HepG2 (cell line): ENCODE data around the gene DRC3. TPM values are rescaled to one million over a fixed set of nuclear protein-coding genes. Genes with fewer than 3 reads are reported as not detected.

Source experiments
- ATAC-seq: fragments of 200-7000 bp; cut with Tn5 transposase; 3 replicates; pipeline ENCODE4 v1.9.1; 2020; ENCODE audit warnings: mild to moderate bottlenecking, moderate library complexity
- BruUV-seq: library from RNA; stranded (reverse); fragments of 400-500 nt; replicated peaks from 2 replicates; lab custom pipeline; 2021; lab: Mats Ljungman, UMichigan
- CTCF ChIA-PET: fragments of 300-600 bp; formaldehyde crosslinking; extraction: SDS; loops from one replicate; lab custom pipeline; 2021; ENCODE audit warnings: low total read pairs, inconsistent platforms, low intra/inter-chr PET ratio; lab: Yijun Ruan, JAX
- POLR2A ChIA-PET: fragments of 350-600 bp; sonication (Branson Sonifier 250); formaldehyde crosslinking; loops from one replicate; lab custom pipeline; 2020; ENCODE audit warnings: antibody characterized with exemption, inconsistent platforms; lab: Yijun Ruan, JAX
- DNase-seq: peaks from one replicate; pipeline ENCODE4 v3.0.0-alpha.2; 2015; ENCODE audit warnings: low spot score
- FAIRE-seq: peaks from 3 replicates; lab custom pipeline; 2011; peaks lifted over from hg19 to GRCh38; lab: Jason Lieb, UNC
- H2AFZ ChIP-seq: one replicate; pipeline ENCODE4 v1.6.1; 2011; ENCODE audit warnings: low read length, inconsistent platforms
- H3K27ac ChIP-seq: fragments of 300-600 bp; 3 replicates; pipeline ENCODE4 v1.8.0; 2011; ENCODE audit warnings: mixed run types, mild to moderate bottlenecking, mixed read lengths, low read length, inconsistent platforms; ENCODE audit not compliant: insufficient read depth; ENCODE audit errors: extremely low read length
- H3K27me3 ChIP-seq, 2 experiments: fragments of 200-600 bp in 1 of 2; 2 replicates in 1 of 2; 3 replicates in 1 of 2; pipeline versions ENCODE4 v1.6.0 to v1.8.0; 2011; ENCODE audit warnings: low read length in 2 of 2, mild to moderate bottlenecking in 2 of 2, moderate library complexity in 2 of 2, inconsistent platforms in 1 of 2; ENCODE audit not compliant: insufficient read depth in 2 of 2, control insufficient read depth in 1 of 2
- H3K36me3 ChIP-seq, 2 experiments: fragments of 200-600 bp in 1 of 2; replicated peaks in 1 of 2; 2 replicates in 1 of 2; 3 replicates in 1 of 2; pipeline versions ENCODE4 v1.5.1 to v1.8.0; 2011; ENCODE audit warnings: low read length in 2 of 2, inconsistent platforms in 1 of 2; ENCODE audit not compliant: insufficient read depth in 2 of 2, control insufficient read depth in 1 of 2
- H3K4me1 ChIP-seq: 2 replicates; pipeline ENCODE4 v1.5.1; 2012; ENCODE audit warnings: low read length, inconsistent platforms; ENCODE audit not compliant: insufficient read depth
- H3K4me2 ChIP-seq: 2 replicates; pipeline ENCODE4 v1.6.0; 2011; ENCODE audit warnings: low read depth, low read length, inconsistent platforms
- H3K4me3 ChIP-seq, 3 experiments: fragments of 200-600 bp in 1 of 3; sonication (generic), shearing (Covaris generic) in 1 of 3; replicated peaks in 1 of 3; 2 replicates each; pipeline ENCODE4 v1.5.1; 2011 to 2016; ENCODE audit warnings: low read length in 3 of 3, inconsistent platforms in 2 of 3, low read depth in 2 of 3, mild to moderate bottlenecking in 2 of 3, control low read depth in 1 of 3, mixed read lengths in 1 of 3; ENCODE audit not compliant: insufficient read depth in 1 of 3
- H3K79me2 ChIP-seq: one replicate; pipeline ENCODE4 v1.6.1; 2011; ENCODE audit warnings: low read length, inconsistent platforms; ENCODE audit not compliant: insufficient read depth
- H3K9ac ChIP-seq: 2 replicates; pipeline ENCODE4 v1.6.0; 2011; ENCODE audit warnings: mild to moderate bottlenecking, low read depth, low read length, inconsistent platforms; ENCODE audit not compliant: insufficient read depth
- H3K9me3 ChIP-seq: 2 replicates; pipeline ENCODE4 v1.5.1; 2012; ENCODE audit warnings: mild to moderate bottlenecking, low read length
- H4K20me1 ChIP-seq: 2 replicates; pipeline ENCODE4 v1.6.0; 2011; ENCODE audit warnings: inconsistent platforms, mild to moderate bottlenecking, low read length, moderate library complexity; ENCODE audit not compliant: insufficient read depth
- CBFB ChIP-seq: sonication (generic); formaldehyde crosslinking; IDR thresholded peaks from 2 replicates; pipeline ENCODE4 v1.4.0; 2020; ENCODE audit warnings: missing genetic modification reagents
- HNRNPL ChIP-seq: fragments of 200-400 bp; formaldehyde crosslinking; IDR thresholded peaks from 2 replicates; pipeline ENCODE4 v1.6.1; 2017; ENCODE audit warnings: mild to moderate bottlenecking, low read depth, low read length
- MXD4 ChIP-seq: IDR thresholded peaks from 2 replicates; pipeline ENCODE4 v1.6.1; 2016; ENCODE audit warnings: mild to moderate bottlenecking, missing biosample characterization, missing genetic modification reagents
- PHF21A ChIP-seq: sonication (generic); formaldehyde crosslinking; IDR thresholded peaks from 2 replicates; pipeline ENCODE4 v1.5.0; 2020; ENCODE audit warnings: mild to moderate bottlenecking, missing genetic modification reagents
- SNAI1 ChIP-seq: sonication (generic); formaldehyde crosslinking; IDR thresholded peaks from 2 replicates; pipeline ENCODE4 v1.5.0; 2020; ENCODE audit warnings: mild to moderate bottlenecking, missing genetic modification reagents, borderline replicate concordance
- SOX6 ChIP-seq, 2 experiments: fragments of 450-650 bp in 1 of 2; sonication (generic) in 1 of 2; formaldehyde crosslinking in 1 of 2; IDR thresholded peaks; 2 replicates each; pipeline versions ENCODE4 v1.4.0 to v1.6.1; 2017 to 2020; ENCODE audit warnings: antibody characterized with exemption in 1 of 2, mild to moderate bottlenecking in 1 of 2, missing genetic modification reagents in 1 of 2
- THAP11 ChIP-seq: IDR thresholded peaks from 2 replicates; pipeline ENCODE4 v1.6.1; 2016; ENCODE audit warnings: missing biosample characterization, missing genetic modification reagents
- ZBTB1 ChIP-seq: sonication (generic); formaldehyde crosslinking; IDR thresholded peaks from 2 replicates; pipeline ENCODE4 v1.4.0; 2020; ENCODE audit warnings: missing genetic modification reagents, borderline replicate concordance
- ZBTB21 ChIP-seq: sonication (generic); formaldehyde crosslinking; IDR thresholded peaks from 2 replicates; pipeline ENCODE4 v1.4.0; 2020; ENCODE audit warnings: missing genetic modification reagents
- ZFP1 ChIP-seq: IDR thresholded peaks from 2 replicates; pipeline ENCODE4 v1.6.1; 2016
- ZNF331 ChIP-seq: sonication (generic); formaldehyde crosslinking; IDR thresholded peaks from 2 replicates; pipeline ENCODE4 v1.4.0; 2020; ENCODE audit warnings: missing genetic modification reagents
- ZNF550 ChIP-seq: sonication (generic); formaldehyde crosslinking; IDR thresholded peaks from 2 replicates; pipeline ENCODE4 v1.4.0; 2020; ENCODE audit warnings: mild to moderate bottlenecking, missing genetic modification reagents, borderline replicate concordance
- ZNF598 ChIP-seq: sonication (generic); formaldehyde crosslinking; IDR thresholded peaks from 2 replicates; pipeline ENCODE4 v1.5.1; 2020; ENCODE audit warnings: mild to moderate bottlenecking, missing genetic modification reagents, borderline replicate concordance
- ZNF607 ChIP-seq: sonication (generic); formaldehyde crosslinking; IDR thresholded peaks from 2 replicates; pipeline ENCODE4 v1.5.1; 2020; ENCODE audit warnings: missing genetic modification reagents, mild to moderate bottlenecking, borderline replicate concordance
- ZNF775 ChIP-seq: sonication (generic); formaldehyde crosslinking; IDR thresholded peaks from 2 replicates; pipeline ENCODE4 v1.4.0; 2020; ENCODE audit warnings: missing genetic modification reagents, mild to moderate bottlenecking, moderate library complexity, borderline replicate concordance
- WGBS: methylation state at CpG from one replicate; pipeline ENCODE4 v1.1.6; 2017; ENCODE audit warnings: low lambda C conversion rate; 5-methylcytosine and 5-hydroxymethylcytosine counted together
- in situ Hi-C: cut with HindIII; loops from 2 replicates; pipeline ENCODE4 v1.10.0; 2017; ENCODE audit warnings: low pct_unique_long_range_greater_than_20kb; ENCODE audit not compliant: extremely low pct_ligation_motif_present
- intact Hi-C: fragments of 100-400 bp; cut with micrococcal nuclease; formaldehyde crosslinking; loops from one replicate; pipeline ENCODE4 v1.10.0; 2022; ENCODE audit not compliant: unreplicated experiment
- polyA plus RNA-seq, 8 experiments: library from polyadenylated mRNA; depleted of rRNA in 3 of 8; stranded (reverse) in 7 of 8; unstranded in 1 of 8; fragments of >200 nt; fragmentation: Illumina TruSeq in 4 of 8; extraction: Trizol in 4 of 8; gene quantifications; 2 replicates each; pipeline versions ENCODE4 v1.2.1 to v1.2.3, GENCODE V29; 2011 to 2016; ENCODE audit warnings: low read depth in 4 of 8, missing spikeins in 1 of 8, mixed read lengths in 1 of 8; ENCODE audit not compliant: insufficient read depth in 1 of 8
- total RNA-seq, 5 experiments: library from RNA; depleted of rRNA; stranded (reverse); fragments of >200 nt; fragmentation: Illumina TruSeq; extraction: Trizol; gene quantifications; 2 replicates each; pipeline ENCODE4 v1.2.3, GENCODE V29; 2016; ENCODE audit warnings: low read depth in 1 of 5
- TF ChIP-seq, protein P1 (sequence below): sonication (generic); formaldehyde crosslinking; conservative IDR thresholded peaks from 2 replicates; pipeline ENCODE4 v1.8.0; 2022; ENCODE audit warnings: low read depth, missing genetic modification reagents

DRC3 gene
- total and polyA plus RNA-seq, 2 of the 13 experiments (the other 11 are each of a cell fraction or from before 2014, with no cell fraction given): 0.53 to 0.87 TPM

DNA sequence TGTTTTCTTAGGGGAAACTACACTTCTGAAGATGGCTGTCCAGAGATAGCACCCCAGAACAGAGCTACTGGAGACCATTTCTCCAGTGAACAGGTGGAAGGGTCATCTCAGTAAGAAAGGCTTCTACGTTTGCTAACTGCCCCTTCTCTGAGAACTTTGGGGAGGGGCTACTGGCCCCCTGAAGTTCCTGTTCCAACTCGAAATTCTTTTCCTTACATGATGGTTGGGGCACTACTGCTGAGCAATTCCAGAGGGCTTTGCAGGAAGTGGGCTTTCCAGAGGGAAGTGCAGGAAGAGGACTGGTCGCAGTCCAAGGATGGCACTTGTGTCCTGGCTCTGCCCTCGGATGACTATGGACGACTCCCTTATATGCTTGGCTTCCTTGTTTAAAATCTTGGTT lies 31.6 kb upstream of the DRC3 start:
- ATAC-seq (no peak), FAIRE-seq (no peak), DNase-seq (no peak)
- H3K4me1 ChIP-seq: peaks cover 71% of the 10 kb centered on the region
- no peak overlapping the region for H3K4me2 ChIP-seq
- TF ChIP-seq THAP11 (CRISPR knock-in tag): no peak
- TF ChIP-seq SOX6 (IDR thresholded peaks at IDR 0.05): no peak
- TF ChIP-seq SOX6 (CRISPR knock-in tag; IDR thresholded peaks at IDR 0.05): no peak
- no peak for TF ChIP-seq ZNF607
- no peak for TF ChIP-seq ZNF331 (CRISPR knock-in tag)
- TF ChIP-seq ZBTB1 (CRISPR knock-in tag): no peak
- TF ChIP-seq PHF21A (CRISPR knock-in tag): no peak
- TF ChIP-seq MXD4 (CRISPR knock-in tag): no peak
- TF ChIP-seq ZFP1: no peak
- TF ChIP-seq SNAI1: no peak
- TF ChIP-seq HNRNPL: no peak
- no peak for TF ChIP-seq ZBTB21 (CRISPR knock-in tag)
- no peak for TF ChIP-seq ZNF550 (CRISPR knock-in tag)
- no peak for TF ChIP-seq ZNF775
- no peak for TF ChIP-seq ZNF598 (CRISPR knock-in tag)
- TF ChIP-seq, protein P1, sequence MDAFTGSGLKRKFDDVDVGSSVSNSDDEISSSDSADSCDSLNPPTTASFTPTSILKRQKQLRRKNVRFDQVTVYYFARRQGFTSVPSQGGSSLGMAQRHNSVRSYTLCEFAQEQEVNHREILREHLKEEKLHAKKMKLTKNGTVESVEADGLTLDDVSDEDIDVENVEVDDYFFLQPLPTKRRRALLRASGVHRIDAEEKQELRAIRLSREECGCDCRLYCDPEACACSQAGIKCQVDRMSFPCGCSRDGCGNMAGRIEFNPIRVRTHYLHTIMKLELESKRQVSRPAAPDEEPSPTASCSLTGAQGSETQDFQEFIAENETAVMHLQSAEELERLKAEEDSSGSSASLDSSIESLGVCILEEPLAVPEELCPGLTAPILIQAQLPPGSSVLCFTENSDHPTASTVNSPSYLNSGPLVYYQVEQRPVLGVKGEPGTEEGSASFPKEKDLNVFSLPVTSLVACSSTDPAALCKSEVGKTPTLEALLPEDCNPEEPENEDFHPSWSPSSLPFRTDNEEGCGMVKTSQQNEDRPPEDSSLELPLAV (CRISPR knock-in tag): no peak
- TF ChIP-seq CBFB (CRISPR knock-in tag): no peak
- 84% methylated on average over 5 of the region's 5 CpGs for WGBS
- CTCF ChIA-PET: no interaction called here
- H3K9ac ChIP-seq: no peak overlapping the region
- no peak overlapping the region for H3K27ac ChIP-seq
- in situ Hi-C loops: no loop called here
- no peak overlapping the region for H2AFZ ChIP-seq
- H3K9me3 ChIP-seq: no peaks in the 10 kb centered on the region
- H3K79me2 ChIP-seq: no peaks in the 10 kb centered on the region
- no peaks in the 10 kb centered on the region for H3K36me3 ChIP-seq
- intact Hi-C loops: no loop called here
- no peaks in the 10 kb centered on the region for H3K27me3 ChIP-seq
- POLR2A ChIA-PET: no interaction called here
- no peaks in the 10 kb centered on the region for H4K20me1 ChIP-seq
- no peak overlapping the region for H3K4me3 ChIP-seq
- BruUV-seq: no TSS peak
